Ovary (tissue), 9 donors: Measurements from ENCODE around the gene FZD7. TPM values are rescaled to one million over a fixed set of nuclear protein-coding genes. Genes with fewer than 3 reads are reported as not detected.

Experiments used
- DNase-seq, 5 donors: peaks; one replicate each; pipeline ENCODE4 v3.0.0-alpha.2; 2019 to 2020
- H3K27ac ChIP-seq, 2 donors: fragments of 200-600 bp; one replicate each; pipeline versions ENCODE4 v1.5.1 to v1.8.0; 2019 to 2022
- H3K27me3 ChIP-seq: fragments of 200-600 bp; one replicate; pipeline ENCODE4 v1.8.0; 2022
- H3K36me3 ChIP-seq: fragments of 200-600 bp; sonication (generic); one replicate; pipeline ENCODE4 v1.5.1; 2019
- H3K4me1 ChIP-seq: one replicate; pipeline ENCODE4 v1.8.1; 2013; ENCODE audit warnings: mild to moderate bottlenecking, moderate library complexity; ENCODE audit not compliant: insufficient read depth
- H3K4me3 ChIP-seq: fragments of 200-600 bp; sonication (generic); one replicate; pipeline ENCODE4 v1.5.1; 2017
- H3K9me3 ChIP-seq, 2 donors: fragments of 200-600 bp in 1 of 2; sonication (generic) in 1 of 2; one replicate each; pipeline versions ENCODE4 v1.5.1 to v1.8.1; 2013 to 2019; ENCODE audit warnings: mild to moderate bottlenecking in 1 of 2, moderate library complexity in 1 of 2
- EP300 ChIP-seq: sonication (generic); formaldehyde crosslinking; IDR thresholded peaks from one replicate; pipeline ENCODE4 v1.6.1; 2017; ENCODE audit warnings: antibody characterized with exemption
- POLR2A ChIP-seq: fragments of 450-650 bp; IDR thresholded peaks from one replicate; pipeline ENCODE4 v1.6.1; 2017; ENCODE audit warnings: antibody characterized with exemption, mild to moderate bottlenecking, moderate library complexity
- WGBS, 3 donors: extraction: QIAGEN DNeasy Blood & Tissue Kit in 1 of 3; methylation state at CpG; one replicate each; pipeline versions ENCODE4 v1.1.5 to v1.1.7; 2013 to 2017; 5-methylcytosine and 5-hydroxymethylcytosine counted together
- intact Hi-C, 4 donors: fragments of 100-400 bp; cut with DNase I; formaldehyde crosslinking; loops; one replicate each; pipeline versions ENCODE4 v1.11.0 to v1.15.1; 2022 to 2023
- polyA plus RNA-seq, 2 donors: library from polyadenylated mRNA; stranded (reverse); fragments of 200-250 nt in 1 of 2; fragments of 350-450 nt in 1 of 2; fragmentation: Illumina TruSeq in 1 of 2; extraction: RNeasy Lipid Tissue Mini Kit (QIAGEN cat#74804) in 1 of 2; gene quantifications; one replicate each; pipeline ENCODE4 v1.2.3, GENCODE V29; 2013 to 2014
- total RNA-seq, 7 donors: library from RNA; depleted of rRNA in 2 of 7; stranded (reverse); fragments of >200 nt in 2 of 7; fragmentation: NEBNext Ultra II Directional in 3 of 7; extraction: Animal tissue kit (Norgen Biotek cat#: 25700) in 3 of 7; gene quantifications; one replicate each; pipeline versions ENCODE4 v1.1.0 to v1.2.4, GENCODE V29; 2016 to 2023
- TF ChIP-seq, protein P1 (sequence below), 3 donors: fragments of 450-650 bp in 2 of 3; fragments of 200-600 bp in 1 of 3; IDR thresholded peaks; one replicate each; pipeline versions ENCODE4 v1.5.1 to v1.8.0; 2016 to 2022; ENCODE audit warnings: antibody characterized with exemption in 3 of 3, mild to moderate bottlenecking in 1 of 3
- donor health status: DM: no; HTN: no; CAD: no; lungs with moderate emphysema.
- donor health status: DM: no; HTN: no; CAD: no.
- donor health status: Bipolar disorder and iron deficiency.
- donor health status: DM: yes; HTN: yes; CAD: no.
- donor health status: DM: no; HTN: no; CAD: no.
- donor health status: DM: yes; HTN: yes; CAD: no.

FZD7 gene
- total and polyA plus RNA-seq, 9 donors = 18.4 to 56.3 (median 34.8) TPM

DNA sequence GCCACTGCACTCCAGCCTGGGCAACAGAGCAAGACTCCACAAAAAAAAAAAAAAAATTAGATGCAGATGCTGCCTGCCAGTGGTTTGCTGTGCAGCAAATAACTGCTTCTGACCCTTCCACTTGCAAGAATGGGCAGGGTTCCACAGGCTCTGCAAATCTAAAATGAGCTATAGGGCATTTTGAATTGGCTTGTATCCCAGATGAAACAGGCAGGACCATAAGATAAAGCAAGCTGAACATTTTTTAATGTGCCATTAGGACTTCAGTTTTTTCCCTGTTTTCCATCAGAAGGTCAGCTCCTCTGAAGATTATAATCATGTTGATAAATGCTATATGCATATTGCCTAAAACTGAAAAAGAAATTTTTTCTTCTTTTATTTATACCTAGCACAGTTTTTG, 15.7 kb upstream of the FZD7 start:
- Histone ChIP-seq H3K27ac (no peak overlapping the region), H3K36me3 (no peaks in the 10 kb centered on the region), H3K27me3 (no peaks in the 10 kb centered on the region), H3K9me3 (no peaks in the 10 kb centered on the region), H3K4me3 (no peak overlapping the region), H3K4me1 (peaks cover 3% of the 10 kb centered on the region)
- intact Hi-C loops = no loop called here
- TF ChIP-seq POLR2A (no peak), EP300 (no peak)
- TF ChIP-seq, protein P1, sequence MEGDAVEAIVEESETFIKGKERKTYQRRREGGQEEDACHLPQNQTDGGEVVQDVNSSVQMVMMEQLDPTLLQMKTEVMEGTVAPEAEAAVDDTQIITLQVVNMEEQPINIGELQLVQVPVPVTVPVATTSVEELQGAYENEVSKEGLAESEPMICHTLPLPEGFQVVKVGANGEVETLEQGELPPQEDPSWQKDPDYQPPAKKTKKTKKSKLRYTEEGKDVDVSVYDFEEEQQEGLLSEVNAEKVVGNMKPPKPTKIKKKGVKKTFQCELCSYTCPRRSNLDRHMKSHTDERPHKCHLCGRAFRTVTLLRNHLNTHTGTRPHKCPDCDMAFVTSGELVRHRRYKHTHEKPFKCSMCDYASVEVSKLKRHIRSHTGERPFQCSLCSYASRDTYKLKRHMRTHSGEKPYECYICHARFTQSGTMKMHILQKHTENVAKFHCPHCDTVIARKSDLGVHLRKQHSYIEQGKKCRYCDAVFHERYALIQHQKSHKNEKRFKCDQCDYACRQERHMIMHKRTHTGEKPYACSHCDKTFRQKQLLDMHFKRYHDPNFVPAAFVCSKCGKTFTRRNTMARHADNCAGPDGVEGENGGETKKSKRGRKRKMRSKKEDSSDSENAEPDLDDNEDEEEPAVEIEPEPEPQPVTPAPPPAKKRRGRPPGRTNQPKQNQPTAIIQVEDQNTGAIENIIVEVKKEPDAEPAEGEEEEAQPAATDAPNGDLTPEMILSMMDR (IDR thresholded peaks at IDR 0.05) = no peak
- DNase-seq = no peak

DNA sequence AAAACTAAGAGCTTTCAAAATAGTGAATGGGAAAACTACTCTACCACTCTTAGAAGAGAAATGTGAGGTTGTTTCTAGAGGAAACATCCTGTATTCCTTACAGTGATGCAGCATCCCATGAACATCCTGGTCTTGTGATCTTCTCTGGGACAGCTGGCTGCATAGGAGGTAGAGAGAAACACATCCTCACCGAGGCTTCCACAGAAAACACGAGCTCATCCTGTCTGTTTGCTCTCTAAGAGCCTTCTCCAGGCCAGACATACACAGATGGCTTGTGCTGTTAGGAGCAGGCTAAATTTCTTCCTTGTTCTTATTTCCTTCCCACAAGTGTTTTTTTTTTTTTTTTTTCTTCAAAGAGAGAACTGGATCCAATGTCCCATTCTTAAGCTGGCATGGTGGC, 14.7 kb upstream of the FZD7 start:
- no peak for DNase-seq
- Histone ChIP-seq H3K27ac (no peak overlapping the region), H3K4me1 (peaks cover 3% of the 10 kb centered on the region), H3K9me3 (no peaks in the 10 kb centered on the region), H3K36me3 (no peaks in the 10 kb centered on the region), H3K4me3 (no peak overlapping the region), H3K27me3 (no peaks in the 10 kb centered on the region)
- intact Hi-C loops = no loop called here
- WGBS, 3 donors = 13 to 30% (median 17%) methylated on average over 2 of the region's 2 CpGs
- TF ChIP-seq EP300 (no peak), POLR2A (no peak)
- TF ChIP-seq, protein P1 (IDR thresholded peaks at IDR 0.05) = no peak

DNA sequence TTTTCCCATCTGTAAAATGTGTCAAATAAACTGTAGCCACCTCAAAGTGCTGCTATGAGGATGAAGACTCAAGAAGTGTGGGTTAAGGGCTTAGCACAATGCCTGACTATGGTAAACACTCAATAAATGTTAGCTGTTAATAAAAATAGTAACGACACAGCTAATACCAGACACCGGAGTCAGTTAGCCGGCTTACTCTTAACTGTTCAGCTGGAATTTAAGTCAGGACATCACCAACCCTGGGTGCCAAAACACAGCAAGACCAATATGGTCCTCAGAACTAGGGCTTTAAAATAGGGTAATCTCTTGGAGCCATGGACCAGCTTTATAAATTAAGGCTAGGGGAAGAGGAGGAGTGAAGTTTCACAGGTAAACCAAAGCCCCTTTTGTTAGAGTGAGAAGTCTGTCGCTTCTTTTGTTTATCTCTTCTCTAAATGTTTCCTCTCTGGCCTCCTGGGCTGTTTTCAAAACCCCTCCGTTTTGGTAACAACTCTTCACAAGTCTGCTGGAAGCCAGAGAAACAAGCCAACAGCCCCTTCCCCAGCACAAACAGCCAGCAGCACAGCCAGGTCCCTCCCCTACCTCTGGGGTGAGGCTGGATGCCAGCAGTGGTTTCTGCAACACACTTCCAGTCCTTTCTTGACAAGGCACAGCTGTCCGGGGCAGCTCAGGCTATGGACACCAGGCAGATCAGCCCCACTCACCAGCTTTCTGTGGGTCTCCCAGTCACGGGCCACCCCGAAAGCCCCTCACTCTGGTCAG, 13.8 kb upstream of the FZD7 start:
- H3K27me3 ChIP-seq = no peaks in the 10 kb centered on the region
- intact Hi-C loops = no loop called here
- TF ChIP-seq POLR2A = no peak
- no peak for TF ChIP-seq EP300
- TF ChIP-seq, protein P1 (IDR thresholded peaks at IDR 0.05) = no peak
- 19 to 33% (median 22%) methylated on average over 8 of the region's 8 CpGs for WGBS, 3 donors
- peak; percentile 53 to 64 (median 61) for DNase-seq
- H3K9me3 ChIP-seq = no peaks in the 10 kb centered on the region
- H3K27ac ChIP-seq = no peak overlapping the region
- H3K4me1 ChIP-seq = peaks cover 3% of the 10 kb centered on the region
- H3K36me3 ChIP-seq = no peaks in the 10 kb centered on the region
- no peak overlapping the region for H3K4me3 ChIP-seq

DNA sequence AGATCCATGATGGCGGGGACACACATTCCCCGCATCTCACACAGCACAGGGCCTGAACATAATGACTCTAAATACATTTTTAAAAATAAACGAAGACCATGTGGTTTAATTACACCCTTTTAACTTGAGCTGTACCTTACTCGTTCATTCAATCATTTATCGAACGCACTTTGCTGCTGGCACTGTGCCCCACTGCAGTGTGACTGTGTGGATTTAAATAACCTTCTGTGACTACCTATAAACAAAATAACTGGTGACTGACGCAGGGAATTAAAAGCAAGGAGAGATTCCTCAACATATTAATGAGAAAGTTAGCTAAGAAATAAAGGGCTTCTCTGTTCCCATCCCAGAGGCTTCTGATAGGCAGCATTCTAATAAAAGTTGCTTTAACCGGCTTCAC, 10.9 kb upstream of the FZD7 start:
- 77 to 84% (median 77%) methylated on average over 8 of the region's 8 CpGs for WGBS, 3 donors

More for the DNA sequence above, 10.9 kb upstream of the FZD7 start:
- TF ChIP-seq EP300 (no peak), POLR2A (no peak)
- TF ChIP-seq, protein P1 (IDR thresholded peaks at IDR 0.05) = no peak
- no peaks in the 10 kb centered on the region for H3K36me3 ChIP-seq
- H3K9me3 ChIP-seq = no peaks in the 10 kb centered on the region
- H3K4me1 ChIP-seq = peaks cover 3% of the 10 kb centered on the region
- no peak for DNase-seq
- no peaks in the 10 kb centered on the region for H3K27me3 ChIP-seq
- intact Hi-C loops = no loop called here
- no peak overlapping the region for H3K27ac ChIP-seq
- no peak overlapping the region for H3K4me3 ChIP-seq
